SH-SY5Y (cell line): ENCODE data around the gene OTUD1.

Source experiments
- GATA2 ChIP-seq: IDR thresholded peaks from 2 replicates; pipeline ENCODE4 v1.6.1; 2011; ENCODE audit warnings: mild to moderate bottlenecking, low read depth, low read length
- GATA3 ChIP-seq: IDR thresholded peaks from 2 replicates; pipeline ENCODE4 v1.6.1; 2011; ENCODE audit warnings: low read depth, mild to moderate bottlenecking, low read length, moderate library complexity

DNA sequence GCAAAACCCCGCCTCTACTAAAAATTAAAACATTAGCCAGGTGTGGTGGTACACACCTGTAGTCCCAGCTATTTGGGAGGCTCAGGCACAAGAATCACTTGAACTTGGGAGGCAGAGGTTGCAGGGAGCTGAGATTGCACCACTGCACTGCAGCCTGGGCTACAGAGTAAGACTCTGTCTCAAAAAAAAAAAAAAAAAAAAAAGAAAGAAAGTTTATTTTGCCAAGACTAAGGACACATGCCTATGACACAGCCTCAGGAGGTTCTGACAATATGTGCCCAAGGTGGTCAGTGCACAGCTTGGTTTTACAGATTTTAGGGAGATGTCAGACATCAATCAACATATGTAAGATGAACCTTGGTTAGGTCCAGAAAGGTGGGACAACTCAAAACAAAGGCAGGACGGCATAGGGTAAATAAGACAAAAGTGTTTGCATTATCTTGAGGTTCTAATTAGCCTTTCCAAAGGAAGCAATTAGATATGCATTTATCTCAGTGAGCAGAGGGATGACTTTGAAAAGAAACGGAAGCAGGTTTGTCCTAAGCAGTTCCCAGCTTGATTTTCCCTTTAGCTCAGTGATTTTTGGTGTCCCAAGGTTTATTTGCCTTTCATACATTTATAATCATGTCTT lies 20.7 kb upstream of the OTUD1 start:
- TF ChIP-seq GATA3 (no peak), GATA2 (no peak)
